ENCODE measurements around the gene SBK2. TPM values are rescaled to one million over a fixed set of nuclear protein-coding genes. Genes with fewer than 3 reads are reported as not detected.
A peak's percentile ranks its signal among the peaks of the same experiment; 100 is the strongest.
"Not testable (repeated sequence)": the region's sequence is repeated elsewhere in the genome, so short reads cannot be mapped to it uniquely, and the experiment has no call there.

The SBK2 gene
- total RNA-seq, 4 donors from 2014 or later = not detected

GRCh38 chr19:55498246-55498840 lies 38.6 kb downstream of the SBK2 start:
- peaks cover 0 to 33% (median 27%) of the 10 kb centered on the region in 4 donors for H3K36me3 ChIP-seq
- H3K4me1 ChIP-seq = peaks cover 5 to 38% (median 19%) of the 10 kb centered on the region in 4 donors
- H3K4me3 ChIP-seq = no peak overlapping the region
- H3K27me3 ChIP-seq = peaks cover 0 to 3% (median 0%) of the 10 kb centered on the region in 4 donors
- no peak overlapping the region for H3K27ac ChIP-seq (replicated peaks in 1 of 4)
- no peak for DNase-seq (ENCODE audit: extremely low spot score)
- 27% methylated on average over 2 of the region's 2 CpGs for WGBS
- TF ChIP-seq EP300 (IDR thresholded peaks at IDR 0.05) = no peak
- TF ChIP-seq POLR2AphosphoS5 (IDR thresholded peaks at IDR 0.05) = no peak
- TF ChIP-seq CTCF (IDR thresholded peaks at IDR 0.05) = no peak
- no peak for TF ChIP-seq POLR2A (IDR thresholded peaks at IDR 0.05; ENCODE audit: low read depth)
- intact Hi-C loops (cut with DNase I) = no loop called here
- H3K9me3 ChIP-seq = no peaks in the 10 kb centered on the region

- peaks cover 0 to 3% (median 0%) of the 10 kb centered on the region in 4 donors for H3K27me3 ChIP-seq
- TF ChIP-seq EP300 (IDR thresholded peaks at IDR 0.05) = no peak
- no peak for TF ChIP-seq POLR2AphosphoS5 (IDR thresholded peaks at IDR 0.05)
- TF ChIP-seq CTCF (IDR thresholded peaks at IDR 0.05) = no peak
- TF ChIP-seq POLR2A (IDR thresholded peaks at IDR 0.05; ENCODE audit: low read depth) = no peak
- intact Hi-C loops (cut with DNase I) = no loop called here
- peaks cover 0 to 33% (median 27%) of the 10 kb centered on the region in 4 donors for H3K36me3 ChIP-seq
- peaks cover 9 to 41% (median 22%) of the 10 kb centered on the region in 4 donors for H3K4me1 ChIP-seq
- H3K9me3 ChIP-seq = no peaks in the 10 kb centered on the region
- H3K4me3 ChIP-seq = no peak overlapping the region
- 87% methylated on average over 9 of the region's 13 CpGs for WGBS
- H3K27ac ChIP-seq (replicated peaks in 1 of 4) = no peak overlapping the region
- no peak for DNase-seq (ENCODE audit: extremely low spot score)
Observed at GRCh38 chr19:55497763-55498162, 39.2 kb downstream of the SBK2 start.

- DNase-seq (ENCODE audit: extremely low spot score); H3K27me3 ChIP-seq; H3K9me3 ChIP-seq; H3K4me3 ChIP-seq; intact Hi-C loops (cut with DNase I); H3K27ac ChIP-seq (replicated peaks in 1 of 4): not testable (repeated sequence)
- peaks cover 9 to 50% (median 32%) of the 10 kb centered on the region in 4 donors for H3K4me1 ChIP-seq
- 79% methylated on average over 10 of the region's 10 CpGs for WGBS
- peaks cover 0 to 30% (median 26%) of the 10 kb centered on the region in 4 donors for H3K36me3 ChIP-seq
Observed at GRCh38 chr19:55496820-55497219, 40.1 kb downstream of the SBK2 start.

- no peak for TF ChIP-seq CTCF (IDR thresholded peaks at IDR 0.05)
- TF ChIP-seq POLR2AphosphoS5 (IDR thresholded peaks at IDR 0.05) = no peak
- Histone ChIP-seq H3K27me3 (peaks cover 0 to 3% (median 0%) of the 10 kb centered on the region in 4 donors), H3K36me3 (peaks cover 0 to 20% (median 20%) of the 10 kb centered on the region in 4 donors), H3K4me1 (peaks cover 16 to 60% (median 42%) of the 10 kb centered on the region in 4 donors), H3K4me3 (no peak overlapping the region), H3K27ac (replicated peaks in 1 of 4) (no peak overlapping the region), H3K9me3 (no peaks in the 10 kb centered on the region)
- no peak for DNase-seq (ENCODE audit: extremely low spot score)
- whole genome bisulfite sequencing = 93% methylated on average over 11 of the region's 11 CpGs
- intact Hi-C loops (cut with DNase I) = no loop called here
Observed at GRCh38 chr19:55495646-55496349, 41.1 kb downstream of the SBK2 start.

- peak overlapping the region; percentile 25 to 50 (median 39) for H3K4me3 ChIP-seq
- H3K27me3 ChIP-seq = peaks cover 0 to 3% (median 0%) of the 10 kb centered on the region in 4 donors
- intact Hi-C loops (cut with DNase I) = no loop called here
- peaks cover 16 to 76% (median 57%) of the 10 kb centered on the region in 4 donors for H3K4me1 ChIP-seq
- no peaks in the 10 kb centered on the region for H3K9me3 ChIP-seq
- peak overlapping the region; percentile 72 to 98 (median 96) for H3K27ac ChIP-seq (replicated peaks in 1 of 4)
- peaks cover 0 to 7% (median 5%) of the 10 kb centered on the region in 4 donors for H3K36me3 ChIP-seq
- TF ChIP-seq CTCF (IDR thresholded peaks at IDR 0.05) (no peak), POLR2AphosphoS5 (IDR thresholded peaks at IDR 0.05) (peak; percentile 32 to 64), POLR2A (IDR thresholded peaks at IDR 0.05; ENCODE audit: low read depth) (no peak)
- DNase-seq (ENCODE audit: extremely low spot score) = no peak
- 21% methylated on average over 17 of the region's 22 CpGs for WGBS
Observed at GRCh38 chr19:55494172-55494761, 42.7 kb downstream of the SBK2 start.
